NCI-H2171 (cell line): ENCODE measurements around the gene PDIA5.
"Not testable (repeated sequence)": the region's sequence is repeated elsewhere in the genome, so short reads cannot be mapped to it uniquely, and the experiment has no call there.

Source experiments
- DNase-seq: peaks from one replicate; lab custom pipeline; 2025; lab: John Stamatoyannopoulos, UW

PDIA5 gene

GRCh38 chr3:123150449-123151215, 83.8 kb downstream of the PDIA5 start:
- no peak for DNase-seq

GRCh38 chr3:123151251-123151705, 84.5 kb downstream of the PDIA5 start:
- no peak for DNase-seq

- not testable (repeated sequence) for DNase-seq
These were observed 85.1 kb downstream of the PDIA5 start for GRCh38 chr3:123151853-123152420.

- no peak for DNase-seq
These were observed 85.9 kb downstream of the PDIA5 start for GRCh38 chr3:123152687-123153086.

- no peak for DNase-seq
These were observed 86.5 kb downstream of the PDIA5 start for GRCh38 chr3:123153125-123154019.

GRCh38 chr3:123154020-123154985, 87.5 kb downstream of the PDIA5 start:
- DNase-seq: no peak

- DNase-seq: no peak
These were observed 88.7 kb downstream of the PDIA5 start for GRCh38 chr3:123155471-123156011.

- no peak for DNase-seq
These were observed 89.6 kb downstream of the PDIA5 start for GRCh38 chr3:123156276-123156995.

- no peak for DNase-seq
These were observed 90.4 kb downstream of the PDIA5 start for GRCh38 chr3:123157209-123157597.

GRCh38 chr3:123157598-123158287, 90.9 kb downstream of the PDIA5 start:
- peak; percentile 35 for DNase-seq

- DNase-seq: no peak
These were observed 91.5 kb downstream of the PDIA5 start for GRCh38 chr3:123158330-123158729.

GRCh38 chr3:123158899-123159390, 92.1 kb downstream of the PDIA5 start:
- no peak for DNase-seq

- DNase-seq: no peak
These were observed 93.3 kb downstream of the PDIA5 start for GRCh38 chr3:123159926-123160635.

- no peak for DNase-seq
These were observed 94.3 kb downstream of the PDIA5 start for GRCh38 chr3:123161167-123161566.

- DNase-seq: no peak
These were observed 96.3 kb downstream of the PDIA5 start for GRCh38 chr3:123163141-123163540.

GRCh38 chr3:123165163-123165562, 98.3 kb downstream of the PDIA5 start:
- no peak for DNase-seq

- DNase-seq: no peak
These were observed 100.9 kb downstream of the PDIA5 start for GRCh38 chr3:123167686-123168085.

- DNase-seq: no peak
These were observed 101.3 kb downstream of the PDIA5 start for GRCh38 chr3:123168122-123168521.

GRCh38 chr3:123168605-123169004, 101.8 kb downstream of the PDIA5 start:
- no peak for DNase-seq
